ENCODE results near the gene RMI2.

GRCh38 chr16:11395949-11396240, 50.6 kb downstream of the RMI2 start:
- TF ChIP-seq EZH2 (IDR thresholded peaks at IDR 0.05; ENCODE audit: low read length) (no peak), CTCF (optimal IDR thresholded peaks at IDR 0.05 in 1 of 3, IDR thresholded peaks at IDR 0.05 in 1 of 3, conservative IDR thresholded peaks at IDR 0.05 in 1 of 3; ENCODE audit: extremely low read depth in 1 of 3, insufficient read depth in 2 of 3, low read length in 3 of 3) (no peak)
